Stimulated activated CD4-positive, alpha-beta T cell treated with anti-CD3 and anti-CD28 coated beads, Interleukin-12 subunit alpha, Interleukin-12 subunit beta, amount 100 ng/mL, for 48 hours (primary cell): ENCODE measurements around the gene MUS81.

Experiments
- DNase-seq, 3 donors: peaks; one replicate each; pipeline ENCODE4 v3.0.0-alpha.2; 2020; ENCODE audit warnings: low read depth in 2 of 3, low spot score in 1 of 3

MUS81 gene

GRCh38 chr11:65859812-65860277 is 388 bp upstream of the MUS81 start:
- DNase-seq = peak in 1 of 3 donors; percentile 37

GRCh38 chr11:65861165-65861505 is 902 bp downstream of the MUS81 start:
- no peak for DNase-seq

GRCh38 chr11:65861533-65862183 is 1.4 kb downstream of the MUS81 start:
- DNase-seq = no peak

- DNase-seq = no peak
Measured at GRCh38 chr11:65862191-65862735, 2.0 kb downstream of the MUS81 start.

- no peak for DNase-seq
Measured at GRCh38 chr11:65862941-65863888, 3.0 kb downstream of the MUS81 start.

- no peak for DNase-seq
Measured at GRCh38 chr11:65863889-65864705, 3.9 kb downstream of the MUS81 start.

- DNase-seq = no peak
Measured at GRCh38 chr11:65864706-65865471, 4.7 kb downstream of the MUS81 start.

GRCh38 chr11:65865550-65866172 is 5.4 kb downstream of the MUS81 start:
- DNase-seq = no peak

GRCh38 chr11:65866509-65867283 is 6.5 kb downstream of the MUS81 start:
- DNase-seq = no peak

GRCh38 chr11:65867284-65868071 is 7.2 kb downstream of the MUS81 start:
- DNase-seq = no peak

- no peak for DNase-seq
Measured at GRCh38 chr11:65868076-65868667, 7.9 kb downstream of the MUS81 start.

- DNase-seq = no peak
Measured at GRCh38 chr11:65868907-65869306, 8.7 kb downstream of the MUS81 start.

- no peak for DNase-seq
Measured at GRCh38 chr11:65869643-65870306, 9.5 kb downstream of the MUS81 start.

GRCh38 chr11:65870307-65870658 is 10.1 kb downstream of the MUS81 start:
- DNase-seq = no peak

- DNase-seq = no peak
Measured at GRCh38 chr11:65870706-65871681, 10.8 kb downstream of the MUS81 start.

GRCh38 chr11:65871811-65872548 is 11.7 kb downstream of the MUS81 start:
- no peak for DNase-seq
